GM18517 (cell line): ENCODE measurements around the gene KLHDC8A.
"Not testable (repeated sequence)": the region's sequence is repeated elsewhere in the genome, so short reads cannot be mapped to it uniquely, and the experiment has no call there.

Source experiments
- ATAC-seq: cut with Tn5 transposase; IDR thresholded peaks from one replicate; pipeline ENCODE4 v1.9.1; 2021; ENCODE audit warnings: mild to moderate bottlenecking, moderate library complexity; ENCODE audit not compliant: unreplicated experiment

KLHDC8A gene

DNA sequence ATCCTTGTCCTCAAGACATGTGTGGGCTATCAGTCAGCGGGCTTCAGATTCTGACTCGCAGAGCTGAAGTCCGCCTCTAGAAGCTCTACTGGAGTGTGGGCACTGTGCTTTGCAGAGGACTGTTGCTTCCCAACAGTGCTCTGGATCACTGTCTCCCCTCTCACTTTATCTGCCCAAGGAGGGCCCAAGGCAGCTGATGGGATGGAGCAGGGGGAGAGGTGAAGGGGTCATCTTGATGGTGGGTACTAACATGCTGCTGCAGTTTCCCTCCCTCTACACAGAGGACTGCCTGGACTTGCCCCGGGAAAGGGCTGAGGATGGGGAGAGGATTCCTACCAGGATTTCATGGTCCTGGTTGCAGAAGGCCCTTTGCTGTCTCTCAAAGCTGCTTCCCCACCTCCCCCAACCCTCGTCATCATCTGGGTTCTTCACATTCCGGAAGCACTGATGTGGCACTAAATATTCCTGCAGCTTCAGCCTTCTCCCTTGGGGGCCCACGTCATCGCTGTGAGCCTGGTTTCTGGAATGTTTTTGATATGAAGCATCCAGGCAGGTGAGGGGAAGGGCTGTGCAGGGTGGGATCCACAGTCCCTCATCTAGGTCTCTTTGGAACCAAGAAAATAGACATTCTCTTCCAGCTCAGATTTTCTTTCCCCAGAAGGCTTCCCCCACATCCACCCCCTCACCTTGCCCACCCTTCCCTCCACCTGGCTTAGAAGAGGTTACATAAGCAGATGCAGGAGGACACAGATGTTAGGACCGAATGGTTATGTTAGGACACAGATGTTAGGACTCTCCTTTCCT is 58.3 kb downstream of the KLHDC8A start:
- ATAC-seq, result no peak

DNA sequence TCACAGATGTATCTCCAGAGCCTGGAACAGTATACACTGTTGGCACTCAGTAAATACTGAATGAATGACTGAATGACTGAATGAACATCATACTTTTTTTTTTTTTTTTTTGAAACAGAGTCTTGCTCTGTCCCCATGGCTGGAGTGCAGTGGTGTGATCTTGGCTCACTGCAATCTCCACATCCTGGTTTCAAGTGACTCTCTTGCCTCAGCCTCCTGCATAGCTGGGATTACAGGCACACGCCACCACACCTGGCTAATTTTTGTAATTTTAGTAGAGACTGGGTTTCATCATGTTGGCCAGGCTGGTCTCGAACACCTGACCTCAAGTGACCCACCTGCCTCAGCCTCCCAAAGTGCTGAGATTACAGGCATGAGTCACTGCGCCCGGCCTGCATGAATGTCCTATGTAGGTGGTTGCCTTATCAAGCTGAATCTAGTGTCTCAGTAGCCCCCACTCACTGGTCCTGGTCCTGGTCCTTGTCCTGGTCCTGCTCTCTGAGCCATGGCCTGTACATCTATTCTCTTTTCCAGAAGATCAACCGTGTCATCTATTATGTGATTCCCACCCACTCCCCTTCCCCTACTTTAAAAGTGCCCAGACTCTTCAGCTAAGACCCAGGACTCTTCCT is 59.1 kb downstream of the KLHDC8A start:
- not testable (repeated sequence) for ATAC-seq

DNA sequence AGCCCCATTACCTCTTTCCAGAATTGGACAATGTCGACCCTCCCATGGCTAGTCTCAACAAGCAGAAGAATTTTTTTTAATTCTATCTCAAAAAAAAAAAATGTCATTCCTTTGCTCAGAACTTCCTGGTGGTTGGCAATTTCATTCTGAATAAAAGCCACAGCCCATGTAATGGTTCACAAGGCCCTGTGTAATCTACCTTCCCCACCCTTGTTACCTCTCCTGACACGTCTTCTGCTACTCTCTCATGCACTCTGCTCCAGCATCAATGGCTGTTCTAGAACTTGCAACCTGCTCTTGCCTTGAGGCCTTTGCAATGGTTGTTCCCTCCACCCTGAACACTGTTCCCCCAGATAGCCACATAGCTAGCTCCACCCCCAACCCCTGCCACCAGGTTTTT is 60.6 kb downstream of the KLHDC8A start:
- no peak for ATAC-seq

DNA sequence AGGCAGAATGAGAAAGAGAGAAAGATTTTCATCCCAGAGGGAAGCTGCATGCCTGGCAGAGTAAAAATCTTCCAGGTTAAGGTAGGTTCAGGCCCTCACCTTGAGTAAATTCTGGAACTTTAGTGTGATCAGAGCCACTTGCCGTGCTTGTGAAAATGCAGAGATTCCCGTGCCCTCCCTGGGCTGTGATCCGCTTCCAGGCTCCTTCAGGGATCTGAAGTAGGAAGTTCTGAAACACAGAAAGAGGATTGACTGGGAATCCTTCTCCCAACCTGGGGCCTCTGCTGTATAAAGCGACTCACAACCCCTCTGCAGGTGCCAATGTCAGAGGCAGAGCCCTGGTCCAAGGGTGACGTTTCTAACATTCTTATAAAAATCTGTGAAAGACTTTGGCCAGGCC is 61.8 kb downstream of the KLHDC8A start:
- ATAC-seq, result no peak

DNA sequence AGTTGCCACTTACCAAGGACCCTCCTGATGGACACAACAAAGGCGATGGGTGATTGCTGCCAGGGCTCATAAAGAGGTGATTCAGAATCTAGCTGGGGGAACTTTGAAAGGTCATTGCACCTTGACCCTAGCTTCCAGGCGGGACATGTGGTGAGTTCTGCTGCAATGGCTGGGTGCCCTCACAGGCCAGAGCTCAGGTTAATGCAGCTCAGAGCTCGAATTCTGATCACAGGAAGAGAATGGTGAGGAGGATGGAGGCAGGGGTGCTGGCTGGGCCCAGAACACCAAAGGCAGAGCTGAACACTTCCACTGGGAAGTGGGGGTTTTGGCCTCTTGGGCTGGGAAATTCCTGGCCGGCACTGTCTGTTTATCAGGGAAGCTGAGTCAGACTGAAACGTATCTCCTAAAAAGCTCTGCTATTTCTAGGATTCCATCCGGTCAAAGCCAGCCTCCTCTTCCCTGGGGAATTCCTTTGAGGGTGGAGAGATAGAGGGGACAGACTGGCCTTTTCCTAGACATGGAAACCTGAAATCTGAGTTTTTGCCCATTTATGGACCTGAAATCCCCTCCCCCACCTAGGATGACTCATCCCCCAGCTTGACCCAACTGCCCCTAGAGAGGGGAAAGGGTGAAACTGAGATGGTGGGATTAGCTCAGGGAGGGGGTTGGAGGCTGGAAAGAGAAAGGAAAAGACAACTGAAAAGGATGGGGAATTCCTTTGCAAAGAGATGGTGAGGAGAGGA is 62.4 kb downstream of the KLHDC8A start:
- no peak for ATAC-seq

DNA sequence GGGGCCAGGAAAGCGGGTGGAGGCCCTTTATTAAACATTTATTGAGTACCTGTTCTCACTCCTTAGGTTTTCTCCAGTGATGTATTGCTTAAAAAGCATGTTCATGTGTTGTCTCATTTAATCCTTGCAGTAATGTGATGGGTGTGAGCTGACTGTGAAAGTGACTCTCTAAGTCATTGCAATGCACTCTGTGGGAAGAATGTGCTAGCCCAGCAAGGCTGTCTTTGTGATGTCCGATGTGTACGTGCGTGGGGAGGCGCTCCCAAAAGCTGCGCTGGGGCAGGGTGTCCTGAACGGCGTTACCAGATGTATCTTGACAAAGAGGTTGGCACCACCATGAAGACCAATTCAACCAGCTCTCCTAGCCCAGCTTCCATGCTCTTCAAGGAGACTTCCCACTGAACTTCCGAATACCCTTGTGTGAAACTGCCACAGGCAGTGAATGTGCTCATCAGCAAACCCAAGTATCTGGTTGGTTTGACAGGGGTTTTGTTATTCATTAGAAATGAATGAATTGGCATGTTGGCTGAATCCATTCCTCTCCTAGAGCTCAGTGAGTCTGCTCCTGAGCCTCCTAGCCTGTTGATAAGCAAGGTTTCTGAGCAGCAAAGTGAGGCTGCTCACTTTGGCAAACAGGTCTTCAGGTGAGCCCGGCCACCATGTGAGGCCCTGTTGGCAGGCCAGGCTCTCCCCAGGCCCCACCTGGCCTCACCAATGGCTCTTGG is 63.2 kb downstream of the KLHDC8A start:
- ATAC-seq, result no peak

DNA sequence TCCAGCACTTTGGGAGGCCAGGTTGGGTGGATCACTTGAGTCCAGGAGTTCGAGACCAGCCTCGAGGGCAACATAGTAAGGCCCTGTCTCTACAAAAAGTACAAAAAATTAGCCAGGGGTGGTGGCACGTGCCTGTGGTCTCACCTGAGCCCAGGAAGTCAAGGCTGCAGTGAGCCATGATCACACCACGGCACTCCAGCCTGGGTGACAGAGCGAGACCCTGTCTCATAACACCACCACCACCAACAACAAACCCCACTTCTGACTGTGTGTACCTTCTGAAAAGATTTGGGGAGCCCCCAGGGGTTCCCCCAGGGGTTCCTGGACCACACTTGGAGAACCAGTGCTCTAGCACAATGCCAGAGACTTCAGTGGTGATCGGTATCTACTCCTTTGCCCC is 65.1 kb downstream of the KLHDC8A start:
- no peak for ATAC-seq

DNA sequence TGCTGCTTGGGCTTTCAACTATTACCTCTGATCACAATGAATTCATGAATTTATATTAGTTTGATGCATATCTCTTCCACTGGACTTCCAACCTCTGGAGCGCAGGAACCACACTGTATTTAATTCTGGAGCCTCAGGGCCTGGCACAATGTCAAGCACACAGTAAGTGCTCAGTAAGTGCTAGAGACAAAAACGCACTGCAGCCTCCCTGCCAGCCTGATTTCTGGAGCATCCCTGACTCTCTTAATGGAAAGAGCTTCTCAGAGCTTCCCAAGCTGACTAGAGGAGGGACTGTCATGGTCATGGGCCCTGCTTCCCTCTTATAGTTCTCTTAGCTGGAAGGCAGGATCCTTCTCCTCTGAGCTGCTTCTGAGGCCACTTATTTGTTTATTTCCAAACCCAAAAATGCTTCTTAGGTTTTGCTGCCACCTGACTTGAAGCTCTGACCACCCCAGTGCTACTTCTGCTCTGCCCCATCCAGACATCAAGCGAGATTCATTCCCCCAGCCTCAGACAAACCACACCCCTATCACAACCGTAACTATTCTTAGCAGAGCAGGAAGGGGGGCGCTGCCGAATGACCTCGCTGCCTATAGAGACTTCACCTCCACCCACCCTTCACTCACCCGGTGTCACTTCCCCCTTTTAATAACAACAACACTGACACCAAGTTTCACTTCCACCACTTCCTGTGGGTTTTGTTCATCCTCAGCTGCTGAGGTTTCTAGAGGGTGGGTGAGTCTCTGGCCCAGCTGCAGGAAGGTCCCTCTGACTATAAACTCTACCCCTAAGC is 68.8 kb downstream of the KLHDC8A start:
- peak; percentile 86 for ATAC-seq

DNA sequence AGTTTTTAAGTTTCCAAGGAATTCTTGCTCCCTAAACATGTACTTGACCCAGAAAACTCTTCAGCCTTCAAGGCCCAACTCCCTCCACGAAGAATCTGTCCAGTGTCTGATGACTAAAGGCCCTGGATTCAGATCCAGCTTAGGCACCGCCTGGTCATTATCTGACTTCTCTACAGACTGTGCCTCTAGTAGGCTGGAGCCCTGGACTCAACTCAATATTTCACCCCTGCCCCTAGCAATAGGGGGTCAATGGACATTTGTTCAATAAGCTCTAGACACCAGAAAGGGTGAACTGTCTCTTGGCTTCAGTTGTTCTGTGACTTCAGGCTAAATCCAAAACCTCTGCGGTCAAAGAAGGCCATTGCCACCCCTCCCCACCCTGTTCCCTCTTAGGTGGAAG is 69.6 kb downstream of the KLHDC8A start:
- ATAC-seq, result no peak

DNA sequence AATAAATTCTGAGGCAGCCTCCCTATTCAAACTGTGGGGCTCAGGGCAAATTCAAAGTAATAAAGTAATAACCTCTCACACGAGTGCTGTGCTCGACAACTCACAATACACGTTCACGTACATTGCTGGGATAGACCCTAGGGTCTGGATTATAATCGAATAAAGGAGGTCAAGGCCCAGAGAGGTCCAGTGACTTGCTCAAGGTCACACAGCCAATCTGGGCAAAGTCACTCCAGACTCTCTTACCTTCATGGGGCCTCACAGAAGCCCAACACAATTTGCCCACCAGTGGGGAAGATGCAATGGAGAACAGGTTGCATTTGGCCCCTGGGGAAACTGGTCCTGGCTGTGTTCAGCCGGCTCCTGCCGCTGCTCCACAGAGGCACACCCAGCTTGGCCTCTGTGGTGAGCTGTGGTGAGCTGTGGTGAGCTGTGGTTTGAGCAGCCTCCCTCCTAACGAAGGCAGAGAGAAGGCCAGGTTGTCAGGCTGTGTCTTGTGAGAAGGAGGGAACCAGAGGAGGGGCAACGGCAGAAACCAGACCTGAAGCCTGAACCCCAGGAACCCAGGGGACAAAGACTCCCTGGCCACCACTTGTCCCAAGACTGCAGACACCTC is 70.3 kb downstream of the KLHDC8A start:
- ATAC-seq, result no peak
